ENCODE results near the gene KIF6.

- TF ChIP-seq CTCF (IDR thresholded peaks at IDR 0.05) (peak; percentile 92), REST (IDR thresholded peaks at IDR 0.05; ENCODE audit: insufficient read depth in 1 of 2, low read depth in 2 of 2, low read length in 1 of 2) (no peak), SIN3A (IDR thresholded peaks at IDR 0.05; ENCODE audit: borderline replicate concordance, insufficient read depth, low read depth, low read length) (no peak), POLR2AphosphoS5 (IDR thresholded peaks at IDR 0.05; ENCODE audit: low read depth, low read length) (no peak), TCF7L2 (IDR thresholded peaks at IDR 0.05; ENCODE audit: low read depth, low read length) (no peak)
Observed at GRCh38 chr6:39347906-39348585, 377.2 kb downstream of the KIF6 start.

Measured in Panc1 (cell line).